Epithelial cell of esophagus (primary cell): ENCODE data around the gene RTF1.

Experiments
- DNase-seq: peaks from one replicate; pipeline ENCODE4 v3.0.0; 2010; ENCODE audit warnings: low read depth
- H3K4me3 ChIP-seq: 2 replicates; pipeline ENCODE4 v1.5.1; 2011; ENCODE audit warnings: mild to moderate bottlenecking, low read length, control low read depth
- CTCF ChIP-seq: IDR thresholded peaks from 2 replicates; pipeline ENCODE4 v1.5.1; 2011; ENCODE audit warnings: low read depth, mild to moderate bottlenecking, low read length, control low read depth, inconsistent platforms; ENCODE audit not compliant: insufficient read depth; ENCODE audit errors: missing control alignments

RTF1 gene

GRCh38 chr15:41506796-41507341 is 90.0 kb downstream of the RTF1 start:
- no peak overlapping the region for H3K4me3 ChIP-seq
- no peak for DNase-seq
- no peak for TF ChIP-seq CTCF

GRCh38 chr15:41507820-41508290 is 91.0 kb downstream of the RTF1 start:
- no peak overlapping the region for H3K4me3 ChIP-seq
- peak; percentile 73 for DNase-seq
- TF ChIP-seq CTCF, result no peak

- no peak overlapping the region for H3K4me3 ChIP-seq
- no peak for TF ChIP-seq CTCF
- DNase-seq, result no peak
Observed at GRCh38 chr15:41510728-41511127, 93.8 kb downstream of the RTF1 start.

GRCh38 chr15:41511331-41511898 is 94.5 kb downstream of the RTF1 start:
- DNase-seq, result no peak
- no peak for TF ChIP-seq CTCF
- no peak overlapping the region for H3K4me3 ChIP-seq

- no peak for DNase-seq
- H3K4me3 ChIP-seq, result no peak overlapping the region
- no peak for TF ChIP-seq CTCF
Observed at GRCh38 chr15:41511899-41512369, 95.0 kb downstream of the RTF1 start.

GRCh38 chr15:41512512-41512939 is 95.6 kb downstream of the RTF1 start:
- DNase-seq, result no peak
- no peak for TF ChIP-seq CTCF
- no peak overlapping the region for H3K4me3 ChIP-seq
